GM12878 (cell line): ENCODE results near the gene CTSL. TPM values are rescaled to one million over a fixed set of nuclear protein-coding genes. Genes with fewer than 3 reads are reported as not detected.

Experiments
- CBX3 ChIP-seq: fragments of 200-600 bp; sonication (generic); IDR thresholded peaks from 2 replicates; pipeline ENCODE4 v1.6.1; 2016; ENCODE audit warnings: low read depth, borderline replicate concordance
- CHD2 ChIP-seq: IDR thresholded peaks from 2 replicates; pipeline ENCODE4 v1.6.1; 2011; ENCODE audit warnings: low read depth, low read length, improper control_type of control experiment, borderline replicate concordance
- MEF2A ChIP-seq: IDR thresholded peaks from 2 replicates; pipeline ENCODE4 v1.6.1; 2011; ENCODE audit warnings: low read depth, mild to moderate bottlenecking, low read length, moderate library complexity; ENCODE audit not compliant: insufficient read depth
- NFYA ChIP-seq: IDR thresholded peaks from 2 replicates; pipeline ENCODE4 v1.6.1; 2011; ENCODE audit warnings: low read depth, mild to moderate bottlenecking, low read length, improper control_type of control experiment, borderline replicate concordance
- POLR2AphosphoS2 ChIP-seq: IDR thresholded peaks from 2 replicates; pipeline ENCODE4 v1.6.1; 2011; ENCODE audit warnings: low read depth, mild to moderate bottlenecking, low read length, improper control_type of control experiment, moderate library complexity
- polyA plus RNA-seq, 11 experiments: library from polyadenylated mRNA; depleted of rRNA in 4 of 11; unstranded in 6 of 11; stranded (reverse) in 5 of 11; fragments of >200 nt; fragmentation: Nextera tagmentation in 4 of 11; fragmentation: Illumina TruSeq in 1 of 11; extraction: Ambion mirVana in 4 of 11; extraction: Trizol in 1 of 11; gene quantifications; 1 replicate in 1 of 11; 2 replicates in 10 of 11; pipeline versions ENCODE4 v1.2.1 to v1.2.3, GENCODE V29; 2011 to 2016; ENCODE audit warnings: inconsistent platforms in 2 of 11, missing spikeins in 2 of 11, low read depth in 1 of 11
- total RNA-seq, 4 experiments: library from RNA; depleted of rRNA in 3 of 4; stranded (reverse); fragments of >200 nt in 3 of 4; fragmentation: Illumina TruSeq in 1 of 4; extraction: Trizol in 1 of 4; gene quantifications; 2 replicates each; pipeline versions ENCODE4 v1.2.1 to v1.2.3, GENCODE V29; 2013 to 2021
- TF ChIP-seq, protein P1 (sequence below): fragments of 450-650 bp; IDR thresholded peaks from 2 replicates; pipeline ENCODE4 v1.6.1; 2016; ENCODE audit warnings: mild to moderate bottlenecking, moderate library complexity, borderline replicate concordance
- TF ChIP-seq, protein P2 (sequence below): IDR thresholded peaks from 2 replicates; pipeline ENCODE4 v1.6.1; 2012; ENCODE audit warnings: improper control_type of control experiment, low read depth, low read length; ENCODE audit not compliant: insufficient replicate concordance

CTSL gene
- total and polyA plus RNA-seq, 10 of the 15 experiments (the other 5 are each of a cell fraction or from before 2014, with no cell fraction given) = 0.24 to 0.72 TPM; not detected in 8

DNA sequence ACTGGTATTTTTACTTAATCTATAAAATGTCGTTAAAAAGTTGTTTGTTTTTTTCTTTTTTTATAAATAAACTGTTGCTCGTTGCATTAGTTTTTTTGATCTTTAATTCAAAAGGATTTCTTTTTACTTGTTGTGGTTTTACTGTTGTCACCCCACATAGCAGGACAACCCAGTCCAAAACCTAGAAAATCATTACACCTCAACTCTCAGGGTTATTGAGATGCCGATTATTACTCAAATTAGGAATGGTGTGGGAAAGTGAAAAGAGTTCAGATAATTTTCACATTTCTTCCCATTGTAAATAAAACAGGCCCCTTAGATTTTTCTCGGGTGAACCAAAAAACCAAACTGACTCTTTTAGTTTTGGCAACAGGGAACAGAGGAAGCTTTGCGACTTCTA lies 17.4 kb upstream of the CTSL start (continued):
- no peak for TF ChIP-seq POLR2AphosphoS2
- TF ChIP-seq CBX3 = no peak
- no peak for TF ChIP-seq MEF2A
- TF ChIP-seq, protein P1, sequence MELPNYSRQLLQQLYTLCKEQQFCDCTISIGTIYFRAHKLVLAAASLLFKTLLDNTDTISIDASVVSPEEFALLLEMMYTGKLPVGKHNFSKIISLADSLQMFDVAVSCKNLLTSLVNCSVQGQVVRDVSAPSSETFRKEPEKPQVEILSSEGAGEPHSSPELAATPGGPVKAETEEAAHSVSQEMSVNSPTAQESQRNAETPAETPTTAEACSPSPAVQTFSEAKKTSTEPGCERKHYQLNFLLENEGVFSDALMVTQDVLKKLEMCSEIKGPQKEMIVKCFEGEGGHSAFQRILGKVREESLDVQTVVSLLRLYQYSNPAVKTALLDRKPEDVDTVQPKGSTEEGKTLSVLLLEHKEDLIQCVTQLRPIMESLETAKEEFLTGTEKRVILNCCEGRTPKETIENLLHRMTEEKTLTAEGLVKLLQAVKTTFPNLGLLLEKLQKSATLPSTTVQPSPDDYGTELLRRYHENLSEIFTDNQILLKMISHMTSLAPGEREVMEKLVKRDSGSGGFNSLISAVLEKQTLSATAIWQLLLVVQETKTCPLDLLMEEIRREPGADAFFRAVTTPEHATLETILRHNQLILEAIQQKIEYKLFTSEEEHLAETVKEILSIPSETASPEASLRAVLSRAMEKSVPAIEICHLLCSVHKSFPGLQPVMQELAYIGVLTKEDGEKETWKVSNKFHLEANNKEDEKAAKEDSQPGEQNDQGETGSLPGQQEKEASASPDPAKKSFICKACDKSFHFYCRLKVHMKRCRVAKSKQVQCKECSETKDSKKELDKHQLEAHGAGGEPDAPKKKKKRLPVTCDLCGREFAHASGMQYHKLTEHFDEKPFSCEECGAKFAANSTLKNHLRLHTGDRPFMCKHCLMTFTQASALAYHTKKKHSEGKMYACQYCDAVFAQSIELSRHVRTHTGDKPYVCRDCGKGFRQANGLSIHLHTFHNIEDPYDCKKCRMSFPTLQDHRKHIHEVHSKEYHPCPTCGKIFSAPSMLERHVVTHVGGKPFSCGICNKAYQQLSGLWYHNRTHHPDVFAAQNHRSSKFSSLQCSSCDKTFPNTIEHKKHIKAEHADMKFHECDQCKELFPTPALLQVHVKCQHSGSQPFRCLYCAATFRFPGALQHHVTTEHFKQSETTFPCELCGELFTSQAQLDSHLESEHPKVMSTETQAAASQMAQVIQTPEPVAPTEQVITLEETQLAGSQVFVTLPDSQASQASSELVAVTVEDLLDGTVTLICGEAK = no peak
- no peak for TF ChIP-seq NFYA
- TF ChIP-seq, protein P2, sequence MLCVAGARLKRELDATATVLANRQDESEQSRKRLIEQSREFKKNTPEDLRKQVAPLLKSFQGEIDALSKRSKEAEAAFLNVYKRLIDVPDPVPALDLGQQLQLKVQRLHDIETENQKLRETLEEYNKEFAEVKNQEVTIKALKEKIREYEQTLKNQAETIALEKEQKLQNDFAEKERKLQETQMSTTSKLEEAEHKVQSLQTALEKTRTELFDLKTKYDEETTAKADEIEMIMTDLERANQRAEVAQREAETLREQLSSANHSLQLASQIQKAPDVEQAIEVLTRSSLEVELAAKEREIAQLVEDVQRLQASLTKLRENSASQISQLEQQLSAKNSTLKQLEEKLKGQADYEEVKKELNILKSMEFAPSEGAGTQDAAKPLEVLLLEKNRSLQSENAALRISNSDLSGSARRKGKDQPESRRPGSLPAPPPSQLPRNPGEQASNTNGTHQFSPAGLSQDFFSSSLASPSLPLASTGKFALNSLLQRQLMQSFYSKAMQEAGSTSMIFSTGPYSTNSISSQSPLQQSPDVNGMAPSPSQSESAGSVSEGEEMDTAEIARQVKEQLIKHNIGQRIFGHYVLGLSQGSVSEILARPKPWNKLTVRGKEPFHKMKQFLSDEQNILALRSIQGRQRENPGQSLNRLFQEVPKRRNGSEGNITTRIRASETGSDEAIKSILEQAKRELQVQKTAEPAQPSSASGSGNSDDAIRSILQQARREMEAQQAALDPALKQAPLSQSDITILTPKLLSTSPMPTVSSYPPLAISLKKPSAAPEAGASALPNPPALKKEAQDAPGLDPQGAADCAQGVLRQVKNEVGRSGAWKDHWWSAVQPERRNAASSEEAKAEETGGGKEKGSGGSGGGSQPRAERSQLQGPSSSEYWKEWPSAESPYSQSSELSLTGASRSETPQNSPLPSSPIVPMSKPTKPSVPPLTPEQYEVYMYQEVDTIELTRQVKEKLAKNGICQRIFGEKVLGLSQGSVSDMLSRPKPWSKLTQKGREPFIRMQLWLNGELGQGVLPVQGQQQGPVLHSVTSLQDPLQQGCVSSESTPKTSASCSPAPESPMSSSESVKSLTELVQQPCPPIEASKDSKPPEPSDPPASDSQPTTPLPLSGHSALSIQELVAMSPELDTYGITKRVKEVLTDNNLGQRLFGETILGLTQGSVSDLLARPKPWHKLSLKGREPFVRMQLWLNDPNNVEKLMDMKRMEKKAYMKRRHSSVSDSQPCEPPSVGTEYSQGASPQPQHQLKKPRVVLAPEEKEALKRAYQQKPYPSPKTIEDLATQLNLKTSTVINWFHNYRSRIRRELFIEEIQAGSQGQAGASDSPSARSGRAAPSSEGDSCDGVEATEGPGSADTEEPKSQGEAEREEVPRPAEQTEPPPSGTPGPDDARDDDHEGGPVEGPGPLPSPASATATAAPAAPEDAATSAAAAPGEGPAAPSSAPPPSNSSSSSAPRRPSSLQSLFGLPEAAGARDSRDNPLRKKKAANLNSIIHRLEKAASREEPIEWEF = no peak
- no peak for TF ChIP-seq CHD2
